WTC11 (cell line): ENCODE measurements around the gene HEPACAM. TPM values are rescaled to one million over a fixed set of nuclear protein-coding genes. Genes with fewer than 3 reads are reported as not detected.
"Not testable (repeated sequence)": the region's sequence is repeated elsewhere in the genome, so short reads cannot be mapped to it uniquely, and the experiment has no call there.

Source experiments
- ATAC-seq: fragments of 200-7000 bp; cut with Tn5 transposase; 2 replicates; pipeline ENCODE4 v1.10.0; 2021; ENCODE audit warnings: mild to moderate bottlenecking, moderate library complexity
- CTCF ChIA-PET: fragments of 300-600 bp; sonication (Branson Sonifier 250); formaldehyde crosslinking; loops from one replicate; lab custom pipeline; 2021; ENCODE audit warnings: antibody characterized with exemption; lab: Charles Lee
- POLR2A ChIA-PET: fragments of 350-600 bp; sonication (Branson Sonifier 250); formaldehyde crosslinking; loops from one replicate; lab custom pipeline; 2021; ENCODE audit warnings: antibody characterized with exemption; lab: Charles Lee
- DNase-seq: peaks from one replicate; pipeline ENCODE4 v3.0.0; 2021; ENCODE audit warnings: low spot score
- H3K27ac Mint-ChIP-seq: 2 replicates; pipeline ENCODE4 v1.8.0; 2021; ENCODE audit warnings: mixed read lengths
- H3K27me3 Mint-ChIP-seq: 2 replicates; pipeline ENCODE4 v1.8.0; 2021; ENCODE audit warnings: low read depth, mild to moderate bottlenecking, moderate library complexity, mixed read lengths
- H3K36me3 Mint-ChIP-seq: 2 replicates; pipeline ENCODE4 v1.8.0; 2021; ENCODE audit warnings: mixed read lengths
- H3K4me1 Mint-ChIP-seq: 2 replicates; pipeline ENCODE4 v1.8.0; 2022; ENCODE audit warnings: mixed read lengths
- H3K4me3 Mint-ChIP-seq: 2 replicates; pipeline ENCODE4 v1.8.0; 2021; ENCODE audit warnings: mild to moderate bottlenecking, moderate library complexity, mixed read lengths
- H3K9me3 Mint-ChIP-seq: 2 replicates; pipeline ENCODE4 v1.8.0; 2021; ENCODE audit warnings: mixed read lengths
- ATF1 ChIP-seq: sonication (generic); formaldehyde crosslinking; IDR thresholded peaks from 2 replicates; pipeline ENCODE4 v1.8.1; 2023; ENCODE audit warnings: mild to moderate bottlenecking, moderate library complexity, missing genetic modification reagents
- ELF4 ChIP-seq: sonication (generic); formaldehyde crosslinking; IDR thresholded peaks from 2 replicates; pipeline ENCODE4 v1.8.1; 2022; ENCODE audit warnings: low read depth, mild to moderate bottlenecking, moderate library complexity, missing genetic modification reagents
- GABPB1 ChIP-seq: sonication (generic); formaldehyde crosslinking; IDR thresholded peaks from 2 replicates; pipeline ENCODE4 v1.8.1; 2023; ENCODE audit warnings: mild to moderate bottlenecking, missing genetic modification reagents
- GTF2I ChIP-seq: fragments of 250-450 bp; sonication (Bioruptor Pico); conservative IDR thresholded peaks from 2 replicates; pipeline ENCODE4 v1.4.0; 2021; ENCODE audit warnings: mild to moderate bottlenecking
- IRF2 ChIP-seq: sonication (generic); formaldehyde crosslinking; IDR thresholded peaks from 2 replicates; pipeline ENCODE4 v1.8.0; 2022; ENCODE audit warnings: low read depth, missing genetic modification reagents, borderline replicate concordance
- KAT7 ChIP-seq: sonication (generic); formaldehyde crosslinking; IDR thresholded peaks from 2 replicates; pipeline ENCODE4 v1.8.1; 2023; ENCODE audit warnings: missing genetic modification reagents, mild to moderate bottlenecking, borderline replicate concordance
- MXD4 ChIP-seq: fragments of 250-450 bp; sonication (Bioruptor Pico); IDR thresholded peaks from 2 replicates; pipeline ENCODE4 v1.8.0; 2021; ENCODE audit warnings: mild to moderate bottlenecking, moderate library complexity, borderline replicate concordance
- NR3C1 ChIP-seq: sonication (generic); formaldehyde crosslinking; conservative IDR thresholded peaks from 2 replicates; pipeline ENCODE4 v1.8.1; 2023; ENCODE audit warnings: low read depth, mild to moderate bottlenecking, missing genetic modification reagents
- OVOL2 ChIP-seq: fragments of 250-450 bp; sonication (Bioruptor Pico); IDR thresholded peaks from 2 replicates; pipeline ENCODE4 v1.9.0; 2021; ENCODE audit warnings: mild to moderate bottlenecking, borderline replicate concordance
- TCF7 ChIP-seq: sonication (generic); formaldehyde crosslinking; IDR thresholded peaks from 2 replicates; pipeline ENCODE4 v1.8.0; 2022; ENCODE audit warnings: mild to moderate bottlenecking, low read depth, missing genetic modification reagents, moderate library complexity
- TEAD1 ChIP-seq: sonication (generic); formaldehyde crosslinking; IDR thresholded peaks from 2 replicates; pipeline ENCODE4 v1.8.0; 2022; ENCODE audit warnings: mild to moderate bottlenecking, missing genetic modification reagents
- ZNF138 ChIP-seq: sonication (generic); formaldehyde crosslinking; conservative IDR thresholded peaks from 2 replicates; pipeline ENCODE4 v1.8.1; 2022; ENCODE audit warnings: mild to moderate bottlenecking, moderate library complexity, missing genetic modification reagents
- ZNF671 ChIP-seq: fragments of 250-450 bp; sonication (Bioruptor Pico); IDR thresholded peaks from 2 replicates; pipeline ENCODE4 v1.8.0; 2021; ENCODE audit warnings: mild to moderate bottlenecking
- total RNA-seq: library from RNA; stranded (reverse); gene quantifications from 3 replicates; pipeline ENCODE4 v1.2.3, GENCODE V29; 2021
- TF ChIP-seq, protein P1 (sequence below): sonication (generic); formaldehyde crosslinking; IDR thresholded peaks from 2 replicates; pipeline ENCODE4 v1.8.0; 2023; ENCODE audit warnings: mild to moderate bottlenecking, missing genetic modification reagents
- TF ChIP-seq, protein P2 (sequence below): sonication (generic); formaldehyde crosslinking; conservative IDR thresholded peaks from 2 replicates; pipeline ENCODE4 v1.8.1; 2023; ENCODE audit warnings: mild to moderate bottlenecking, low read depth, missing genetic modification reagents, moderate library complexity
- TF ChIP-seq, protein P3 (sequence below): fragments of 250-450 bp; sonication (Bioruptor Pico); conservative IDR thresholded peaks from 2 replicates; pipeline ENCODE4 v1.9.0; 2021; ENCODE audit warnings: mild to moderate bottlenecking
- TF ChIP-seq, protein P4 (sequence below): sonication (generic); formaldehyde crosslinking; IDR thresholded peaks from 2 replicates; pipeline ENCODE4 v1.8.0; 2022; ENCODE audit warnings: mild to moderate bottlenecking, missing genetic modification reagents

The HEPACAM gene
- total RNA-seq, 1 experiment from 2014 or later, result not detected

DNA sequence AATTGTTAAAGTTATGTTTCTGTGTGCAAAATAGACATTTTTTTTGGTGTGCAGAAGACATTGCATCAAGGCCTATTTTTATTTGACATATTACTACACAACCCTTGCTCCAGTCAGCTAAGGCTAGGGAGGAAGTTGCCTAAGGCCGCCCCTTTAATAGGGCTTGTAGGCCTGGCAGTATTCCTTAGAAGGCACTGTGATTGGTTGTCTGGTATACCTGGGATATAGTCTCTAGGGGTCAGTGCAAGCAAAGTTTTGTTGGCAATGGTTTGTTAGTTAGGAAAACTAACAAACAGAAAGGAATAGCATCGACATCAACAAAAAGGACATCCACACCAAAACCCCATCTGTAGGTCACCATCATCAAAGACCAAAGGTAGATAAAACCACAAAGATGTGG is 35.1 kb upstream of the HEPACAM start:
- no peaks in the 10 kb centered on the region for H3K9me3 Mint-ChIP-seq
- H3K27me3 Mint-ChIP-seq, result peaks cover 6% of the 10 kb centered on the region
- H3K4me3 Mint-ChIP-seq, result no peak overlapping the region
- H3K4me1 Mint-ChIP-seq, result peaks cover 3% of the 10 kb centered on the region; the same call in 1 of the 2 replicates
- ChIA-PET CTCF (interaction anchor here (0.6 to 1.6 kb wide), 14 partner anchors 9 to 458 kb away, joined by 3 to 8 read pairs (median 4); partner anchors contain the start of gene SLC37A2), POLR2A (no interaction called here)
- ATAC-seq, result peak; percentile 100
- TF ChIP-seq, protein P1, sequence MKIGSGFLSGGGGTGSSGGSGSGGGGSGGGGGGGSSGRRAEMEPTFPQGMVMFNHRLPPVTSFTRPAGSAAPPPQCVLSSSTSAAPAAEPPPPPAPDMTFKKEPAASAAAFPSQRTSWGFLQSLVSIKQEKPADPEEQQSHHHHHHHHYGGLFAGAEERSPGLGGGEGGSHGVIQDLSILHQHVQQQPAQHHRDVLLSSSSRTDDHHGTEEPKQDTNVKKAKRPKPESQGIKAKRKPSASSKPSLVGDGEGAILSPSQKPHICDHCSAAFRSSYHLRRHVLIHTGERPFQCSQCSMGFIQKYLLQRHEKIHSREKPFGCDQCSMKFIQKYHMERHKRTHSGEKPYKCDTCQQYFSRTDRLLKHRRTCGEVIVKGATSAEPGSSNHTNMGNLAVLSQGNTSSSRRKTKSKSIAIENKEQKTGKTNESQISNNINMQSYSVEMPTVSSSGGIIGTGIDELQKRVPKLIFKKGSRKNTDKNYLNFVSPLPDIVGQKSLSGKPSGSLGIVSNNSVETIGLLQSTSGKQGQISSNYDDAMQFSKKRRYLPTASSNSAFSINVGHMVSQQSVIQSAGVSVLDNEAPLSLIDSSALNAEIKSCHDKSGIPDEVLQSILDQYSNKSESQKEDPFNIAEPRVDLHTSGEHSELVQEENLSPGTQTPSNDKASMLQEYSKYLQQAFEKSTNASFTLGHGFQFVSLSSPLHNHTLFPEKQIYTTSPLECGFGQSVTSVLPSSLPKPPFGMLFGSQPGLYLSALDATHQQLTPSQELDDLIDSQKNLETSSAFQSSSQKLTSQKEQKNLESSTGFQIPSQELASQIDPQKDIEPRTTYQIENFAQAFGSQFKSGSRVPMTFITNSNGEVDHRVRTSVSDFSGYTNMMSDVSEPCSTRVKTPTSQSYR (CRISPR knock-in tag), result no peak
- TF ChIP-seq ELF4 (no peak), ZNF138 (CRISPR knock-in tag) (no peak), IRF2 (CRISPR knock-in tag) (no peak), GTF2I (CRISPR knock-in tag) (no peak), MXD4 (CRISPR knock-in tag) (no peak), ZNF671 (no peak), TEAD1 (CRISPR knock-in tag) (no peak)
- no peaks in the 10 kb centered on the region for H3K36me3 Mint-ChIP-seq
- DNase-seq, result no peak
- no peak overlapping the region for H3K27ac Mint-ChIP-seq

DNA sequence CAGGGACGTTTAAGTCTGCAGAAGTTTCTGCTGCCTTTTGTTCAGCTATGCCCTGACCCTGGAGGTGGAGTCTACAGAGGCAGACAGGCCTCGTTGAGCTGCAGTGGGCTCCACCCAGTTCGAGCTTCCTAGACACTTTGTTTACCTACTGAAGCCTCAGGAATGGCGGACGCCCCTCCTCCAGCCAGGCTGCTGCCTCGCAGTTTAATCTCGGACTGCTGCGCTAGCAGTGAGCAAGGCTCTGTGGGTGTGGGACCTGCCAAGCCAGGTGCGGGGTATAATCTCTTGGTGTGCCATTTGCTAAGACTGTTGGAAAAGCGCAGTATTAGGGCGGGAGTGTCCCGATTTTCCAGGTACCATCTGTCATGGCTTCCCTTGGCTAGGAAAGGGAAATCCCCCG is 32.4 kb upstream of the HEPACAM start:
- not testable (repeated sequence) for ATAC-seq, DNase-seq, H3K27ac Mint-ChIP-seq, H3K4me1 Mint-ChIP-seq, H3K36me3 Mint-ChIP-seq, H3K9me3 Mint-ChIP-seq, H3K4me3 Mint-ChIP-seq
- ChIA-PET POLR2A (interaction anchor here (1.2 kb wide), 1 partner anchor 383 kb away, joined by 3 read pairs; no protein-coding TSS in a partner anchor), CTCF (interaction anchor here (1.4 kb wide), 1 partner anchor 47 kb away, joined by 3 read pairs; no protein-coding TSS in a partner anchor)
- peaks cover 21% of the 10 kb centered on the region for H3K27me3 Mint-ChIP-seq

DNA sequence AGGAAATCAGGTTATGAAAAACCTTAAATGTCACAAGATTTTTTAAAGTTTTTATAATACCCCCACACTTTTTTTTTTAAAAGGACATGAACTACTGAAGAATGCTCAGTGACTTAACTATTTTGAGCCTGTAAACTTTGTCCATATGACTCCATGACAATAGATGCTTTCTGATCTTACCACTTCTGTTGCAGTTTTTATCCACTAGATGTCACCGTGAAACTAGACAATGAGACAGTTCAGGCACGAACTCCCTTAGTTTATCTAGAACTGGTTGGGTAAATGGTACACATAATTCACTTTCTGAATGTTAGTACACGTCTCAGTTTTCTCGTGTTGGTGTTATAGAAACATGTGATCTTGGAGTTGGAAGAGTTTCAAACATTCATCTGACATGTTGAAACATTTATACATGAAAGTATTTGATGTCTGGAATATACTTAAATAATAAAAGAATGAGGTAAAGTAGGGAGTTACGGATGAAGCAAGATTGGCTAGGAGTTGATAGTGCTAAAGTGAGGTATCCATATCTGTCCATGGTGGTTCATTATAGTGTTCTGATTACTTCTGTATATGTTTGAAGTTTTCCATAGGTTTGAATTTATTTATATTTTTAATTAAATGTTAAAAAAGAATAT is 26.2 kb upstream of the HEPACAM start:
- ChIA-PET POLR2A (no interaction called here), CTCF (interaction anchor here (1.0 kb wide), 1 partner anchor 129 kb away, joined by 3 read pairs; no protein-coding TSS in a partner anchor)
- no peak overlapping the region for H3K27ac Mint-ChIP-seq
- DNase-seq (no peak), ATAC-seq (peak; percentile 83)
- peaks cover 21% of the 10 kb centered on the region for H3K27me3 Mint-ChIP-seq
- H3K36me3 Mint-ChIP-seq, result no peaks in the 10 kb centered on the region
- TF ChIP-seq GABPB1 (CRISPR knock-in tag), result no peak
- no peak for TF ChIP-seq ATF1 (CRISPR knock-in tag)
- TF ChIP-seq OVOL2 (CRISPR knock-in tag), result no peak
- no peaks in the 10 kb centered on the region for H3K9me3 Mint-ChIP-seq
- H3K4me3 Mint-ChIP-seq, result no peak overlapping the region
- no peaks in the 10 kb centered on the region for H3K4me1 Mint-ChIP-seq

DNA sequence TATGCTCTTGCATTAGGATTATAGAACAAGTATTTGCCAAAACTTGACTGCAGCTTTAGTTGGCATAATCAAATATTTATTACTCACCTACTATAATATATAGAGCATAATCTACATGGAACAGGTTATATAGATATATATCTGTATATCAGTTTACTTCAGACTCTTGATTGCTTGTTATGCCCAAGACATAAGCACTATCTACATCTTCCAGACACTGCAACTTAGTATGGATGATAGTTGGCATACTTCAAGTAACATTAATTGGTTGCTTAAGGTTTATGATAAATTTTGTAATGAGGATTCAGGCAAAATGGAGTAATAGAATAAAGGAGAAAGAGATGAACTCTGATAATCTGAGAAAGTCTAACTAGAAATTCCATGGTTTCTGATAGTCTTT is 19.2 kb upstream of the HEPACAM start:
- Mint-ChIP-seq H3K36me3 (no peaks in the 10 kb centered on the region), H3K4me3 (no peak overlapping the region), H3K4me1 (no peaks in the 10 kb centered on the region), H3K27ac (no peak overlapping the region), H3K9me3 (no peaks in the 10 kb centered on the region), H3K27me3 (no peaks in the 10 kb centered on the region)
- DNase-seq (no peak), ATAC-seq (no peak)
- TF ChIP-seq NR3C1 (CRISPR knock-in tag) (no peak), TCF7 (CRISPR knock-in tag) (no peak), ZNF671 (no peak)
- ChIA-PET POLR2A (no interaction called here), CTCF (no interaction called here)

DNA sequence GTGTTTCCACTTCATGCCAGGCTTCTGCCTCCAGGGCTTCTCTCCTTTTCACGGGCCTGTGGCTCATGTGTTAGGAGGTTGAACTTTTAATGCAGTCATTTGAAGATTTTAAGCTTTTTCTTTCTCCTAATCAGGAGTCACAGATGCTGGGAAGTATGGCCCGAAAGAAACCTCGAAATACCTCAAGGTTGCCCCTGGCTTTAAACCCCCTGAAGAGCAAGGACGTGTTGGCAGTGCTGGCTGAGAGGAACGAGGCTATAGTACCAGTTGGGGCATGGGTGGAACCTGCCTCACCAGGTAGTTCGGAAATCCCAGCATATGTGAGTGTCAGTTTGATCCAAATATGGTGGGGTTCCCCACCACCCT is 18.7 kb upstream of the HEPACAM start:
- POLR2A ChIA-PET, result no interaction called here
- TF ChIP-seq, protein P2, sequence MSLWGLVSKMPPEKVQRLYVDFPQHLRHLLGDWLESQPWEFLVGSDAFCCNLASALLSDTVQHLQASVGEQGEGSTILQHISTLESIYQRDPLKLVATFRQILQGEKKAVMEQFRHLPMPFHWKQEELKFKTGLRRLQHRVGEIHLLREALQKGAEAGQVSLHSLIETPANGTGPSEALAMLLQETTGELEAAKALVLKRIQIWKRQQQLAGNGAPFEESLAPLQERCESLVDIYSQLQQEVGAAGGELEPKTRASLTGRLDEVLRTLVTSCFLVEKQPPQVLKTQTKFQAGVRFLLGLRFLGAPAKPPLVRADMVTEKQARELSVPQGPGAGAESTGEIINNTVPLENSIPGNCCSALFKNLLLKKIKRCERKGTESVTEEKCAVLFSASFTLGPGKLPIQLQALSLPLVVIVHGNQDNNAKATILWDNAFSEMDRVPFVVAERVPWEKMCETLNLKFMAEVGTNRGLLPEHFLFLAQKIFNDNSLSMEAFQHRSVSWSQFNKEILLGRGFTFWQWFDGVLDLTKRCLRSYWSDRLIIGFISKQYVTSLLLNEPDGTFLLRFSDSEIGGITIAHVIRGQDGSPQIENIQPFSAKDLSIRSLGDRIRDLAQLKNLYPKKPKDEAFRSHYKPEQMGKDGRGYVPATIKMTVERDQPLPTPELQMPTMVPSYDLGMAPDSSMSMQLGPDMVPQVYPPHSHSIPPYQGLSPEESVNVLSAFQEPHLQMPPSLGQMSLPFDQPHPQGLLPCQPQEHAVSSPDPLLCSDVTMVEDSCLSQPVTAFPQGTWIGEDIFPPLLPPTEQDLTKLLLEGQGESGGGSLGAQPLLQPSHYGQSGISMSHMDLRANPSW (CRISPR knock-in tag), result no peak
- TF ChIP-seq, protein P3, sequence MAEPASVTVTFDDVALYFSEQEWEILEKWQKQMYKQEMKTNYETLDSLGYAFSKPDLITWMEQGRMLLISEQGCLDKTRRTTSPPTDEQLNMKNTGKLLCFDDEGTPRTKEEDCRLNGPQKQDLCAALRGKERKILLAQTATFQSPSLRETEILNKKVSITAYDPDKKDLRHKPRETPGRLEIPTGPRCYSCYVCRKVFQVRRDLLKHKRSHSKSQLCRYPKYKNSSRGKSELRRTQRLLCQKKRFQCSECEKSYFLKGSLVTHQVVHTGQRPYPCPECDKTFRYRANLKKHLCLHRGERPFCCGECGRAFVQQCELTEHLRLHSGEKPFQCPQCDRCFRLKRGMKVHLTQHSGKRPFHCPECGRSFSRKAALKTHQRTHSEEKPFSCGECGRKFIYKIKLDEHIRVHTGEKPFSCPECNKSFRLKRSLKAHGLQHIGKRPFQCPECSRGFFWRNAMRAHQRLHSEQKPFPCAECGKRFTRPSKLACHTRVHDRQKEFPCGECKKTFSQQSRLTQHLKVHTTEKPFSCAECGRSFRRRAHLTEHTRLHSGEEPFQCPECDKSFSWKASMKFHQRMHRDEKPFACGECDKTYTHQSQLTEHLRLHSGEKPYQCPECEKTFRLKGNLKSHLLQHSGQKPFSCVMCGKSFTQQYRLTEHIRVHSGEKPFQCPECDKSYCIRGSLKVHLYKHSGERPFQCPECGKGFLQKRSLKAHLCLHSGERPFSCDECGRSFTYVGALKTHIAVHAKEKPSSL (CRISPR knock-in tag), result no peak
- TF ChIP-seq GTF2I (CRISPR knock-in tag) (no peak), KAT7 (CRISPR knock-in tag) (no peak)
- TF ChIP-seq, protein P4, sequence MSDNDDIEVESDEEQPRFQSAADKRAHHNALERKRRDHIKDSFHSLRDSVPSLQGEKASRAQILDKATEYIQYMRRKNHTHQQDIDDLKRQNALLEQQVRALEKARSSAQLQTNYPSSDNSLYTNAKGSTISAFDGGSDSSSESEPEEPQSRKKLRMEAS (CRISPR knock-in tag), result no peak

More for the DNA sequence above, 18.7 kb upstream of the HEPACAM start:
- CTCF ChIA-PET, result interaction anchor here (1.0 to 1.8 kb wide), 8 partner anchors 20 to 498 kb away, joined by 4 to 29 read pairs (median 6); no protein-coding TSS in a partner anchor
- no peak overlapping the region for H3K27ac Mint-ChIP-seq
- DNase-seq, result no peak
- H3K36me3 Mint-ChIP-seq, result no peaks in the 10 kb centered on the region
- H3K9me3 Mint-ChIP-seq, result peaks cover under 1% of the 10 kb centered on the region; the same call in 1 of the 2 replicates
- H3K4me1 Mint-ChIP-seq, result no peaks in the 10 kb centered on the region
- H3K4me3 Mint-ChIP-seq, result no peak overlapping the region
- no peak for ATAC-seq
- no peaks in the 10 kb centered on the region; the same call in 1 of the 2 replicates for H3K27me3 Mint-ChIP-seq
